GM13976 (cell line): Measurements from ENCODE around the gene DTX3L.

Experiments used
- DNase-seq: peaks from one replicate; pipeline ENCODE4 v3.0.0; 2012; ENCODE audit warnings: low spot score
- in situ Hi-C: fragments of 300-500 bp; cut with MboI; formaldehyde crosslinking; loops from one replicate; pipeline ENCODE4 v1.12.0; 2022; ENCODE audit warnings: low sequenced_read_pairs, mixed read lengths, inconsistent platforms; ENCODE audit not compliant: unreplicated experiment
- TF ChIP-seq, protein P1 (sequence below): IDR thresholded peaks from 2 replicates; pipeline ENCODE4 v1.5.1; 2012; ENCODE audit warnings: borderline replicate concordance, mild to moderate bottlenecking; ENCODE audit not compliant: insufficient read depth; ENCODE audit errors: extremely low read depth, missing control alignments, control extremely low read depth

The DTX3L gene

DNA sequence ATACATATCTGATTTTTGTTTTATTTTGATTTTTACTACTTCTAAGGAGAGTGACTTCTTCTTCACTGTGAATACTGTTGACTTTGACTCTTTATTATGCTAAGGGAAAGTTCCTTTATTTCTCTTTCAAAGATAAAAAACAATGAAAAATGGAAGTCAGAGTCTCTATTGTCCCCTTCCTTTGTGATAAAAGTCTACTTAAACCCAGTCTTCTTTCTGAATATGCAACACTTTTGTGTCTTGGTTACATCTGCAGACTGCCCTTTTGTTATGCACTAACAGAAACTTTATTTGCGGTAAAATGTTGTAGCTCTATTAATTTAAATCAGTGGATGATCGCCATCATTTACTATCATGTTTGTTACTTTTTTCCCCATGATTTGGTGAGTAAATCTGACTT lies 26.5 kb downstream of the DTX3L start:
- DNase-seq: no peak
- TF ChIP-seq, protein P1, sequence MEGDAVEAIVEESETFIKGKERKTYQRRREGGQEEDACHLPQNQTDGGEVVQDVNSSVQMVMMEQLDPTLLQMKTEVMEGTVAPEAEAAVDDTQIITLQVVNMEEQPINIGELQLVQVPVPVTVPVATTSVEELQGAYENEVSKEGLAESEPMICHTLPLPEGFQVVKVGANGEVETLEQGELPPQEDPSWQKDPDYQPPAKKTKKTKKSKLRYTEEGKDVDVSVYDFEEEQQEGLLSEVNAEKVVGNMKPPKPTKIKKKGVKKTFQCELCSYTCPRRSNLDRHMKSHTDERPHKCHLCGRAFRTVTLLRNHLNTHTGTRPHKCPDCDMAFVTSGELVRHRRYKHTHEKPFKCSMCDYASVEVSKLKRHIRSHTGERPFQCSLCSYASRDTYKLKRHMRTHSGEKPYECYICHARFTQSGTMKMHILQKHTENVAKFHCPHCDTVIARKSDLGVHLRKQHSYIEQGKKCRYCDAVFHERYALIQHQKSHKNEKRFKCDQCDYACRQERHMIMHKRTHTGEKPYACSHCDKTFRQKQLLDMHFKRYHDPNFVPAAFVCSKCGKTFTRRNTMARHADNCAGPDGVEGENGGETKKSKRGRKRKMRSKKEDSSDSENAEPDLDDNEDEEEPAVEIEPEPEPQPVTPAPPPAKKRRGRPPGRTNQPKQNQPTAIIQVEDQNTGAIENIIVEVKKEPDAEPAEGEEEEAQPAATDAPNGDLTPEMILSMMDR: no peak
- in situ Hi-C loops: no loop called here

DNA sequence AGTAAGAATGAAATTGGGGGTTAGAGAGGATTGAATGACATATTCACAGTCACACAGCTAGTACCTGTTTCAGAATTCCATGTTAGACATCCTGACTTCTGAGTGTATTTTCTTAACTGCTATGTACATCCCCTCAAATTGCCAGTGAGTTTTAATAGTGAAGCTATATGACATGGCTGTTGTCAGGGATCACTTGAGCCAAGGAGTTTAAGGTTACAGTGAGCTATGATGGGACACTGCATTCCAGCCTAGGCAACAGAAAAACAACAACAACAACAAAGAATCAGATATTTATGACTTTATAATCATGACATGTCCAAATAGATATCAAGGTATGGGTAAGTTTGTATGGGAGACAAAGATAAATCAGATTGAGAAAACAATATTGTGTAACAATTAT lies 29.9 kb downstream of the DTX3L start:
- in situ Hi-C loops: no loop called here
- TF ChIP-seq, protein P1: no peak
- DNase-seq: no peak

DNA sequence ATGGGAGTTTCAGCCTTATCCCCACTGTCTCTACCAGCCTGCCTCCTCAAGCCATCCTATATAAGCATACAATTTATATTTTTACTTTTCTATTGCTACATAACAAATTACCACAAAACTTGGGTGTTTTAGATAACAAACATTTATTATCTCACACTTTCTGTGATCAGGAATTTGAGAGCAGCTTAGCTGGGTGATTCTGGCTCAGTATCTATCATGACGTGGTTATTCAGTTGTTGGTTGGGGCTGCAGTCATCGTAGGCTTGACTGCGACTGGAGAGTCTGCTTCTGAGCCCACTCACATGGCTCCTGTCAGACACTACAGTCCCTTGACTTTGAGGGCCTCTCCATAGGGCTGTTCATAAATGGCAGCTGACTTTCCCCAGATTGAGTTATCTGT lies 34.0 kb downstream of the DTX3L start:
- in situ Hi-C loops: no loop called here
- no peak for DNase-seq
- TF ChIP-seq, protein P1: no peak

DNA sequence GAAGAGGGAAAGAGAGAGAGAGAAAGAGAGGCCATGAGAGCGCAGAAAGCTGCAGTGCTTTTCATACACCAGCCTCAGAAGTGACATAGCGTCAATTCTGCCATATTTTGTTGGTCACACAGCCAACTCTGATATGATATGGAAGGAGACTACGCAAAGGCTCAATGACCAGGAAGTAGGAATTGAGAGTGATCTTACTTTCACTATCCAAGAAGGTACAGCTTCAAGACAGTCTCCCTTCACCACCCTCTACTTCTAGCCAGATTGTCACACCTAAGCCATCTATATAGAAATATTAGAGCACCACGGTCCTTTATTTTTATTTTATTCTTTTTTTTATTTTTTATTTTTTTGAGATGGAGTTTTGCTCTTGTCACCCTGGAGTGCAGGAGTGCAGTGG lies 34.4 kb downstream of the DTX3L start:
- no peak for DNase-seq
- in situ Hi-C loops: no loop called here
- TF ChIP-seq, protein P1: no peak

DNA sequence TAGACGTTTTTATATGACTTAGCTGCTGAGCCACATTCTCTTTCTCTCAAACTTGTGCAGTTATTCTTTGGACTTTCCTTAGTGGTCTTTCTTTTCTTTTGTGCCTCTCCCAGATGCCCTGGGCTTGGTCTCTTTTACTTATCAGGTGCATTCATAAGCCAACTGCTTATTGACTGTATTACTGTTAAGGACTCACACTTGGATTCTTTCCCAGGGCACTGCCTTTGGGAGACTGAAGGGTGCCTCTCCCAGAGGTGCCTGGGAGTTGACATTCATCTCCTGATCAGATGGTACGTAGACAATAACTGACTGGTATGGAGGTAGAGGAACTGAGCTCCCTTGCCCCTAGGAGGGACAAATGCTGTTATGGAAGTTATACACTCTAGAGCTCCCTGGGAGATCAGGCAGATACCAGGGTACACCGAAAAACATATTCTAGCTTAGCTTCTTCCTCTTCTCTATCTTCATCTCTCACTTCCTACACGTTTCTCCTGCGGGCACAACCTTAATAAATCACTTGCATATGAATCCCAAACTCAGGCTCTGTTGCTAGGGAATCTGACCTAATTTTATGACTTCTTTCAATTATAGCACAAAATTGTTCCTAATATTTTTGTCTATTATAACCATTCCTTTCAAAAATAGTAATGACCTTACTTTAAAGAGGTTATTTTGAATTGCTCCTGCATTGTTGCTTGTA lies 38.0 kb downstream of the DTX3L start:
- TF ChIP-seq, protein P1: no peak
- in situ Hi-C loops: no loop called here
- DNase-seq: no peak

DNA sequence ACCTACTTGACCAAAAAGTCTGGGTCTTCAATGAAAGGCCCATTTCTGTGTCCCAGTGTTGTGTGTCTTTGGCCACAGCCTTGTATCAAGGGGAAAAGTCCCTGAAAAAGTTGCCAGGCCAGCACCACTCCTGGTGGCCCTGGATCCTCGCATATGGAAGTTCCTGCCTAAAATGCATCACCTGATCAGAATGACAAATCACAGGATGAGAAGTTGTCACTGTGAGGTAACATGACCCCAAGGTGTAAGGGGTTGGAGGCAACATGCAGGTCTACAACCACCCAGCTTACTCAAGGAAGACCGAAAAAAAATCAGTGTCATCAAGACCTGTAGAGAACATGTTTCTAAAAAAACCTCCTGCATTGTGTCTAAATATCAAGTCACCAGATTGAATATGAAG lies 38.9 kb downstream of the DTX3L start:
- DNase-seq: no peak
- in situ Hi-C loops: no loop called here
- TF ChIP-seq, protein P1: no peak
